GM12873 (cell line): ENCODE results near the gene MON1B.

ENCODE experiments used
- TF ChIP-seq, protein P1 (sequence below): IDR thresholded peaks from 2 replicates; pipeline ENCODE4 v1.5.1; 2012; ENCODE audit warnings: low read depth, mild to moderate bottlenecking, moderate library complexity, low read length, control low read depth; ENCODE audit not compliant: insufficient read depth; ENCODE audit errors: missing control alignments

Gene MON1B

DNA sequence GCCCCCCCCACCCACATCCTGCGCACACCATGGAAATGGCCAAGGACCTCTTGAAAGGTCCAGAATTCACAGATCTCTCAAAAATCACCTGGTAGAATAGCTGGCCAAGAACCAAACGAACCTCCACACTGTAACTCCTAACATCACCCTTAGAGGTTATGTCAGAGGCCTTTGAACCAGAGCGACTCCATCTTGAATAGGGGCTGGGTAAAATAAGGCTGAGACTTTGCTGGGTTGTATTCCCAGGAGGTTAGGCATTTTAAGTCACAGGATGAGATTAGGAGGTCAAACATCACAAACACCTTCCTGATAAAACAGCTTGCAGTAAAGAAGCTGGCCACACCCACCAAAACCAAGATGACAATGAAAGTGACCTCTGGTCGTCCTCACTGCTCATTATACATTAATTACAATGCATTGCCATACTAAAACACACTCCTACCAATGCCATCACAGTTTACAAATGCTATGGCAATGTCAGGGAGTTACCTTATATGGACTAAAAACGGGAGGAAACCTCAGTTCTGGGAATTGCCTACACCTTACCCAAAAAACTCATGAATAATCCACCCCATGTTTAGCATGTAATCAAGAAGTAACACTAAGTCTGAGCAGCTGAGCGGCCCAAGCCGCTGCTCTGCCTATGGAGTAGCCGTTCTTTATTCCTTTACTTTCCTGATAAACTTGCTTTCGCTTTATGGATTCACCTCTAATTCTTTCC lies 43.0 kb downstream of the MON1B start:
- TF ChIP-seq, protein P1, sequence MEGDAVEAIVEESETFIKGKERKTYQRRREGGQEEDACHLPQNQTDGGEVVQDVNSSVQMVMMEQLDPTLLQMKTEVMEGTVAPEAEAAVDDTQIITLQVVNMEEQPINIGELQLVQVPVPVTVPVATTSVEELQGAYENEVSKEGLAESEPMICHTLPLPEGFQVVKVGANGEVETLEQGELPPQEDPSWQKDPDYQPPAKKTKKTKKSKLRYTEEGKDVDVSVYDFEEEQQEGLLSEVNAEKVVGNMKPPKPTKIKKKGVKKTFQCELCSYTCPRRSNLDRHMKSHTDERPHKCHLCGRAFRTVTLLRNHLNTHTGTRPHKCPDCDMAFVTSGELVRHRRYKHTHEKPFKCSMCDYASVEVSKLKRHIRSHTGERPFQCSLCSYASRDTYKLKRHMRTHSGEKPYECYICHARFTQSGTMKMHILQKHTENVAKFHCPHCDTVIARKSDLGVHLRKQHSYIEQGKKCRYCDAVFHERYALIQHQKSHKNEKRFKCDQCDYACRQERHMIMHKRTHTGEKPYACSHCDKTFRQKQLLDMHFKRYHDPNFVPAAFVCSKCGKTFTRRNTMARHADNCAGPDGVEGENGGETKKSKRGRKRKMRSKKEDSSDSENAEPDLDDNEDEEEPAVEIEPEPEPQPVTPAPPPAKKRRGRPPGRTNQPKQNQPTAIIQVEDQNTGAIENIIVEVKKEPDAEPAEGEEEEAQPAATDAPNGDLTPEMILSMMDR = no peak

DNA sequence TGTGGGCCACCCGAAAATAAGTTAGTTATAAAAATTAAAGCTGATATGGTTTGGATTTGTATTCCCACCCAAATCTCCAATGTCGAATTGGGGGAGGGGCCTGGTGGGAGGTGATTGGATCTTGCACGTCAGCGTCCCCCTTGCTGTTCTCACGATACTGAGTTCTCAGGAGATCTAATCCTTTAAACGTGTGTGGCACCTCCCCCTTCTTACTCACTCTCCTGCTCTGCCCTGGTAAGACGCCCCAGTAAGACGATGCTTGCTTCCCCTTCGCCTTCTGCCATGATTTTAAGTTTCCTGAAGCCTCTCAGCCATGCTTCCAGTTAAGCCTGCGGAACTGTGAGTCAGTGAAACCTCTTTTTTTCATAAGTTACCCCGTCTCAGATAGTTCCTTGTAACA lies 43.6 kb downstream of the MON1B start:
- TF ChIP-seq, protein P1 = no peak

DNA sequence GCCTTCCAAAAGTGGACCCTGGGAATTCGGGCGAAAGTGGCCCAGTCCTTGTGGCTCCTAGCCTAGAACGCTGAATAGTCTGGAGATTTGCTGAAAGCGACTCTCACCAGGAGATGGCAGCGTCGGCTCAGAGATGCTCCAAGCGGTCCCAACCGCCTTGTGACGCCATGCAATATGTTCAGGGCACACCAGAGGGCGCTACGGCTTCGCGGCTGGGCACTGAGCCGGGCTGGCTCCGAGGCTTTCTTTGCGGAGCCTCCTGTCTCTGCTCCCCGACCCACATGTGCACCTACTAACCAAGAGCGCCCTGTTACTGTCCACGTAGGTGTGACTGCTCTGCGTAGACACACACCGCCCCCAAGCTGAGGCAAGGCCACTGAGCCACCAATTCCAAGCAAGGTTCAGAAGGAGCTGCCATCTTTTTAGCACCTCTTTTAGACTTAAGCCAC lies 45.1 kb downstream of the MON1B start:
- TF ChIP-seq, protein P1 = peak; percentile 100

DNA sequence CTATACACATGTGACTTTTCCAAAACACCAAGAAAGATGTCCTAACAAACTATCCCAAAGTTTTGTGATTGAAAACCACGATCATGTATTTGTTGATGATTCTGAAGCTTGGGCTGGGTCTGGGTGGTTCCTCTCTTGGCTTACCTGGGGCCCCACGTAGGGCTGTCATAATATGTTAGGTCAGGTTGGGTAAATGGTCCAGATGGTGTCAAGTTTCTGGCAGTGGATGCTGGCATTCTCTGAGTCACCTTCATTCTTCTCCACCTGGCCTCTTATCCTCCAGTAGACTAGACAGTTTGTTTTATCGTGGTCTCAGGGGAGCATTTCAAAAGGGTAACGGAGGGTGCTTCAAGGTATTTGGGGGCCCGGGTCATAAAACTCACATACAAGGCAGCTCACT lies 47.6 kb downstream of the MON1B start:
- TF ChIP-seq, protein P1 = no peak

DNA sequence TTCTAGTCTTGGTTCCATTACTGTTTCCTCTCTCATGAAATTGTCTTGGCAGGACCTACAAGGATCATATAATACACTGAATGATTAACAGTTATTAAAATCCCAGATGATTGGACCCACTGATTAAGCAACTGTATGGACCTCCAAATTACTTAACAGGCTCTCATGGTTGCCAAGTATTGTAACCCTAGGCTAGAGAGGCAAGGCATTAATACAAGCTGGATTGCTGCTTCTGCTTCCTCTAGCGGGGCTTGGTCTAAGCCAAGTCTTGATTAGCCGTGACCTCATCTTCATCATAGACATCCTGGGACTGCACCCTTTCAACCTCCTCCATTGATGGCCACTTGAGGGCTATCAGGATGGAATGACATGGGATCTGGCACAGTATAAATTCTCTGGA lies 55.2 kb downstream of the MON1B start:
- TF ChIP-seq, protein P1 = no peak

DNA sequence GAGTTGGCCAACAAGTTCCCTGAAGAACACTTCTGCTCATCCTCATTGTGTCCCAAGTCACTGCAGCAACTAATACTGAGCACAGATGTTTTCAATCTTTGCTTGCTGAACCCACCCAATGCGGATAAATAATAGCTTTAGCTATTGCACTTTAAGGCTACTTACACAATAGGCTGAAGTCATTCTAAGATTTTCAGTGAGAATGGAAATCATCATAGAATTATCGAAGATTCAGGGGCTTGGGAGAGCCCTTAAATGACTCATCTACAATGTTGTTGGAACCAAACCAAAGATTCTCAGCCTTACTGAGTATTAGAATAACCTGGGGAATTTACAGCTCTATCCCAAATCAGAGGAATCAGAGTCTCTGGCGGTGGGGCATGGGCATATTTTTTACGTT lies 59.4 kb downstream of the MON1B start:
- TF ChIP-seq, protein P1 = no peak
